HG03442 (cell line): ENCODE data around the gene GNG13.
A peak's percentile ranks its signal among the peaks of the same experiment; 100 is the strongest.

Experiments
- ATAC-seq: cut with Tn5 transposase; IDR thresholded peaks from one replicate; pipeline ENCODE4 v1.9.1; 2021; ENCODE audit warnings: mild to moderate bottlenecking, moderate library complexity; ENCODE audit not compliant: unreplicated experiment

Gene GNG13

DNA sequence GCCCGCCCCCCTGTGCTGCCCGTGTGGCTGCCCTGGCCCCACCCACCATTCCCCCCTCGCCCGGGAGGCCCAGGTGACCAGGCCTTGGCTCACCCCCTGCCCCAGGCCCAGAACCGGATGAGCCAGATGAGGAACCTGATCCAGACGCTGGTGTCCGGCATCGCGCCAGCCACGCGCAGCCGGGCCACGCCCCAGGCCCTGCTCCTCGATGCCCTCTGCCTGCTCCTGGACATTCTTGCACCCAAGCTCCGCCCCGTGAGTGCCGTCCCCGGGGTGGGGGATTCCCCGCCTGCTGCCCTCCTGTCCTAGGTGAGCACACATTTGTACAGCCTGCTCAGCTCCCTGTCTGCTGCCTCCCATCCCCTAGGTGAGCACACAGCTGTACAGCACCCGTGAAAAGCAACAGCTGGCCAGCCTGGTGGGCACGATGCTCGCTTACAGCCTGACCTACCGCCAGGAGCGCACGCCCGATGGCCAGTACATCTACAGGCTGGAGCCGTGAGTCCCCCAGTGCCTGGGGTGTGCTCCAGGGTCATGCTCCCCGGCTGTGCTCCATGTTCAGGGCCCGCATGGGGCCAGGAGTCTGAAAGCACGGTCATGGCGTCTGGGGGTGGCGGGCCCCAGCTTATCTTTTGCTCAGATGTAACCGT lies 4.8 kb downstream of the GNG13 start:
- ATAC-seq: no peak

- no peak for ATAC-seq
Measured at GRCh38 chr16:794853-795466, 5.6 kb downstream of the GNG13 start.

DNA sequence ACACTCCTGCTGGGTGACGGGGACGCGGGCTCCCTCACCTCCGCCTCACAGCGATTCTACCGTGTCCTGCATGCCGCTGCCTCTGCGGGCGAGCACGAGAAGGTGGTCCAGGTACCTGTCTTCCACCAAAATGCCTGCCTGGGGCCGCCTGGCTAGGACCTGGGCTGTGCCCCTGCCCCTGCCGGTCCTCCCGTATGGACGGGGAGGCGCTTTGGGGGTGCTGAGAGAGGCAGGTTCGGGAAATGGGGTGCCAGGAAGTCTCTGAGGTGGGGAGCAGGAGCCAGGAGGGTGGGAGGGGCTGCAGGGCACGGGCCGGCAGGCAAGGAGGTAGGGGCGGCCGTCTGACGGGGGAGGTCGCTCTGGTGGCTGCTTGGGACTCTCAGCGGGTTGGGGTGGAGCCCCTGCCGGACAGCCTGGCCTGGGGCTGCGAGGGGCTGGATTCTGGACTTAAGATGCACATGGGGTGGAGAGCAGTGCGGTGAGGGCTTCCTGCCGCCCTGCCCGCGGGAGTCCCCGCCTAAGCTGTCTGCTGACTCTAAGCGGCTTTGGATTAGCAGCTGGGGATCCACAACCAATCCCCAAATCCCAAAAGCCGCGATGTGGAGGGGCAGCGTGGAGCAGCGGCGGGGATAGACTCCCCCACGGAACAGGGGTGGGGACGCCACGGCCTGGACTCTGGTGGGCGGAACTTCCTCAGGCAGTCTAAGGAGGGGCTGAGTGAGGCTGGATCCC lies 6.3 kb downstream of the GNG13 start:
- ATAC-seq: no peak

DNA sequence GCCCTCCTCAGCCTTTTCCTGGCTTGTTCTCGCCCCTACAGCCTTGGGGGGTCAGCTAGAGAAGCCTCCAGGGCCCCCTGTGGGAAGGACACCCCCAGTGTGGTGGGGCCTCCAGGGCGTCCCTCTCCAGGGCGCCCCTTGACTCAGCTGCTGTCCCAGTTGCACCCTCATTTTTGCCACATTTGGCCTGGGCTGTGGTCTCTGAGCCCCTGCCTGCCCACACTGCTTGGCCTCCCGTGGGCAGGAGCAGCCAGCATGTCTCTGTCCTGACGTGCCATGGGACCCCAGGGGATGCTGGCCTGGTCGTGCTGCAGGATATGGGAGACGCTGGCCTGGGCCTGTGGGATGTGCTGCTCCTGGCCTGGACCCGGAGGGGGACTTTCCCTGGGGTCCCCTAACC lies 7.1 kb downstream of the GNG13 start:
- ATAC-seq: no peak

GRCh38 chr16:792221-792995 lies 8.1 kb downstream of the GNG13 start:
- ATAC-seq: no peak

DNA sequence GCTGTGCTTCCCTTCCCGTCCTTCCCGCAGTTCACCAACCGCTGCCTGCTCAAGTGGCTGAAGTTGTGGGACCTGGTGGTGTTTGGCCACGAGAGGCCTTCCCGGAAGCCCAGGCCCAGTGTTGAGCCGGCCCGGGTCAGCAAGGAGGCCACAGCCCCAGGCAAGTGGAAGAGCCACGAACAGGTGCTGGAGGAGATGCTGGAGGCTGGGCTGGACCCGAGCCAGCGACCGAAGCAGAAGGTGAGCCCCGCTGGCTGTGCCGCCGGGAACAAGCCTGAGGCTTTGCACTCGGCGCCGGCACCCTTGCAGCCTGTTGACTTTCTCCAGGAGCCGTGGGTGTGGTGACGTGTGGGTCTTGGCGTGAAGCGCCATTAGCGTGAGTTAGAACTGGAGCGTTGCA lies 9.4 kb downstream of the GNG13 start:
- ATAC-seq: no peak

- no peak for ATAC-seq
Measured at GRCh38 chr16:790086-790485, 10.4 kb downstream of the GNG13 start.

DNA sequence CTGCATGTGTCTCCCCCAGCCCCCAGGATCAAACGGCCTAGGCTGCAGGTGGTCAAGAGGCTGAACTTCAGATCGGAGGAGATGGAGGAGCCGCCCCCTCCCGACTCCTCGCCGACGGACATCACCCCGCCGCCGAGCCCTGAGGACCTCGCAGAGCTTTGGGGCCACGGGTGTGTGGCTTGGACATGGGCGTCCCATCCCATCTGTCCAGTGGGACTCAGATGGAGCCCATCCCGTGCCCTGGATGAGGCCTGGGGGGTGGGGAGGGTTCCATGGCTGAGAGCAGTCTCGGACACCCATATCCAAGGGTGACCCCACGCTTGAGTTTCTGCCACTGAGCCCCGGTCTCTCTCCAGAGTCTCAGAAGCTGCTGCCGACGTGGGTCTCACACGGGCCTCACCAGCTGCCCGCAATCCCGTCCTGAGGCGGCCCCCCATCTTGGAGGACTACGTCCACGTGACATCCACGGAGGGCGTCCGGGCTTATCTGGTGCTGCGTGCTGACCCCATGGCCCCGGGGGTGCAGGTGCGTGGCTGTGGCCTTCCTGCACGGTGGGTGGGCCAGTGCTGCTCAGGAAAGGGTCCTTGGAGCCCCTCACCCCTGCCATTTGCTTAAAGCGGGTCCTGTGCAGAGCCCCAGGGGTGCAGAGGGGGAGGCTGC lies 11.2 kb downstream of the GNG13 start:
- ATAC-seq: no peak

GRCh38 chr16:788399-789126 lies 12.0 kb downstream of the GNG13 start, which contains the start of gene CHTF18:
Gene CHTF18, plus strand, starts transcription at chr16:788620. Its CDS starts 65 bp downstream, at chr16:788685.
- ATAC-seq: peak; percentile 68

DNA sequence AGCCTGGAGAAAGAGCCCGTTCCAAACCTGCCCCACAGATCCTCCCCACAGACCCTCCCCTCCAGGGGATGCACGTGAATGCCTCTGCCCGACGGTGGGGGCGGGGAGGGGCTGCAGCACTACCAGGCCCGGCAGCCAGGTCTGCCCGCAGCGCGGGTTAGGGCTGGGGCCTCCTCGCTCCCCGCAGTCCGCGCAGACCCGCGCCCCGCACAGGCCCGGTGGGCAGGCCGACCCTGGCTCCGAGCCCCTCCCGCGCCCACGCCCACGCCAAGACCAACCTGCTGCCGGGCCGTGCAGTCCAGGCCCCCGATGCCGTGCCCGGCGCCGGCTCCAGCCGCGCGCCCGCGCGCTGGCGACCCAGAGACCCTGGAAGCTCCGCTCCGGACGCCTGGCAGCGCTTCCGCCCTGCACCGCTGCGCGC lies 12.5 kb downstream of the GNG13 start, which contains the start of gene RPUSD1:
TSS of gene RPUSD1 (minus strand) at position 404 of the 421 bp plus-strand sequence. CDS start 644 bp downstream, outside the sequence.
- peak; percentile 22 for ATAC-seq

DNA sequence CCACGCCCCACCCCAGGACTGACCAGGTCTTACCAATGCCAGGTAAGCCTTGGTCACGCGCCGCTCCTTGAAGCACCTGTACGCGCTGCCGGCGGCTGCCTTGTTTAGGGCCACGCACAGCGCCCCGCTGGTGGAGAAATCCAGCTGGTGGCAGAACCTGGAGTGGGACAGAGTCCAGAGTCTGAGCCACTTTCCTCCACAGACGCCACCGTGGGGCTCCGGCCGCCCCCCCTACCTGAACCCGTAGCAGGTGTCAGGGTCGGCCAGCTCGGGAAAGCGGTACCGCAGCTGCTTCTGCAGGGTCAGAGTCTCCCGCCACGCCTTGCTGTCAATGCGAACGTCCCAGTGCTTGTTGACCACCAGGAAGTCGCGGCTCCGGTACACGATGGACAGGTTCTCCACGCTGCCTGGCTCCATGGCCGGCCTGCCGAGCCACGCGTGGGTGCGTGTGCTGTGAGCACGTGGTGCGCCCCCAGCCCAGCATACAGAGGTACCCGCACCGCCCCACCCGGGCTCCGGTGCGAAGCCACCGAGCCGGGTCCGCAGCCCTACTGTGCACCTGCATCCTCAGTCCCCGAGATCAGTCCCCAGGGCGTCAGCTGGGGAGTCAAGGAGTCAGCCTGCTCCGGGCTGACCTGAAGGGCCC lies 13.1 kb downstream of the GNG13 start:
- ATAC-seq: no peak

- no peak for ATAC-seq
Measured at GRCh38 chr16:785563-786535, 14.7 kb downstream of the GNG13 start.

DNA sequence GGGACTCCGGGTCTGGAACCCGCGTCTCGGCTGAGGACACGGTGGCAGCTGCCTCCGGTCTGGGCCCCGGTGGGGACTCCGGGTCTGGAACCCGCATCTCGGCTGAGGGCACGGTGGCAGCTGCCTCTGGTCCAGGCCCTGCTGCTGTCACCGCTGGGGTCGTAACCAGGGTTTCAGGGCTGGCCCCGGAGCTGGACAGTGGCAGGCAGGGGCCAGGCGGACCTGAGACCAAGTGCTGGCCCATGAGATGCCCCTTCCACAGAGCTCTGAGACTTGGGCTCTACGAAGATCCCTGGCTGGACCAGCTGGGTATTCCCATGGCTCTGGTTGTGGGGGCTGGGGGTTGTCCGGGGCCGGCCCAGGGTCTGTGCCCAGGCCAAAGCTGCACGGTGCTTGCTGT lies 16.1 kb downstream of the GNG13 start:
- ATAC-seq: no peak

DNA sequence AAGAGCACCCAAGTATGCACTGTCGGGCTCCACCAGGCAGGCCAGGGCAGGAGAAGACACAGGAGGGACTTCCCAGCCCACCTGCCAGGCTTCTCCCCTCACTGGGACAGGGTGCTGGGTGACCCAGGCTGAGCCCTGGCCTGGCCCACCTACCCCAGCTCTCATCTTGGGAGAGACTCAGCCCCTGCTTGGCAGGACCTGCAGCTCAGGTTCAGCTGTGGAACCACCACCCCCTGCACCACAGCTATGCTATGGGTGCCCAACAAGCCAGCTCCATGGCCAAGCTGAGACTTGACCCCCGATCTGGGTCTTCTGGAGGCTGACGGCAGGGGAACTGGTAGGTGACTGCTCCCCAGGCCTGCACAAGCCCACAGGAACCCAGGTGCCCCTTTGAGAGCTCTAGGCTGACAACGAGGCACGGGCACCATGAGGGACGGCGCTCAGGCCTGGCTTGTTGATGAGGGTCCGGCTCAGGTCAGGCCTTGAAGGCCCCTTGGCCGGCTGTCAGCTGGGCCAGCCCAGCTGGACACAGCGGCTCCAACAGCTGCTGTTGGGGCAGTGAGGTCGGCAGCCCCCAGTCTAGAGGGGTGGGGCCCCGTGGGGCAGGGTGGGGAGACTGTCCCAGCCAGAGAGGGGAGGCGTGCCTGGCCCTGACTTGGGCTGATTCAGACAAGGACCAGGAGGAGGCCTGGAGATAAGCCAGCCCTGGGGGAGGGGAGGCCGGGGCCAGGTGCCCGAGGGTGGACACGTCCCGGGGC lies 17.0 kb downstream of the GNG13 start:
- ATAC-seq: no peak

DNA sequence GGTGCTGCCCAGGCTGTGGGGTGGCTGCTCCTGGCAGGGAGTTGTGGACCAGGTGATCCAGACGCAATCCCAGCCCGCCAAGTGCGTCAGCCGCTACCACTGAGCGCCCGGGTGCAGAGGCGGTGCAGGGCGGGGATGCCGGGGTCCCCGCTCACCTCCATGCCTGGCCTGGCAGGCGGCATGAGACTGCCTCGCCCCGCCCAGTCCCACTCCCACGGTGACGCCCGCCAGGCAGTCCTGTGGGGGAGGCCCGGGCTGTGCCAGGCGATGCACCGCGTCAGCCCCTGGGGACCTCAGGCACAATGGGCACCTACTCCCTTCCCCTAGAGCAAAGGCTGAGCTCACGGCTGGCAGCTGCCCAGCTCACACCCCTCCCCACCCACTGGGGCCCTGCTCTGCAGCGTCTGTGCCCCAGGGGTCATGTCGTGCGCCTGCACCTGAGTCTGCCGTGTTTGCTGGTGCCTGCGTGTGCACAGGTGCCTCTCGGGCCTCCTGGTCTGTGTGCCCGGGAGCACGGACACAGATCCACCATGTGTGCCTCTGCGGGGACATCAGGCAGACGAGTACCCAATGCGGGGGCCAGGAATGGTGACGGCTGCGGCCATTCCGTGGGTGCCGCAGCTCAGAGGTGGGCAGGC lies 17.6 kb downstream of the GNG13 start:
- ATAC-seq: no peak

DNA sequence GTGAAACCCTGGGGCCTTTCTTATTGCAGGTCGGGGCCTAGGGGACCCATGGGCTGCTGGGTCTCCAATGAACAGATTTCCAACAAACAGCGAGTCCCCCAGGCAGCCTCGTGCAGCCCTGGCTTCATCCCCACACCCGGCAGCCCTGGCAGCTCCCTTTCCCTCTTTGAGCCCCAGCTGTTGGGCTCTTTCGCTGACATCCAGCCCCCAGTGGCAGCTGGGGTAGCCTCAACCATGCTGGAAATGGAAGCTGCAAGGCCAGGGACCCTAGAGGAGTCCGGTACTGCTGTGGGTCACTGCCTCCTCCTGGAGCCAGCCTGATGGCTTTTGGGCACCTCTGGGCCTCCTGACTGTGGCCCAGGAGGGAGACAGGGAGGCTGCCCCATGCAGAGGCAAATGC lies 18.3 kb downstream of the GNG13 start:
- no peak for ATAC-seq

DNA sequence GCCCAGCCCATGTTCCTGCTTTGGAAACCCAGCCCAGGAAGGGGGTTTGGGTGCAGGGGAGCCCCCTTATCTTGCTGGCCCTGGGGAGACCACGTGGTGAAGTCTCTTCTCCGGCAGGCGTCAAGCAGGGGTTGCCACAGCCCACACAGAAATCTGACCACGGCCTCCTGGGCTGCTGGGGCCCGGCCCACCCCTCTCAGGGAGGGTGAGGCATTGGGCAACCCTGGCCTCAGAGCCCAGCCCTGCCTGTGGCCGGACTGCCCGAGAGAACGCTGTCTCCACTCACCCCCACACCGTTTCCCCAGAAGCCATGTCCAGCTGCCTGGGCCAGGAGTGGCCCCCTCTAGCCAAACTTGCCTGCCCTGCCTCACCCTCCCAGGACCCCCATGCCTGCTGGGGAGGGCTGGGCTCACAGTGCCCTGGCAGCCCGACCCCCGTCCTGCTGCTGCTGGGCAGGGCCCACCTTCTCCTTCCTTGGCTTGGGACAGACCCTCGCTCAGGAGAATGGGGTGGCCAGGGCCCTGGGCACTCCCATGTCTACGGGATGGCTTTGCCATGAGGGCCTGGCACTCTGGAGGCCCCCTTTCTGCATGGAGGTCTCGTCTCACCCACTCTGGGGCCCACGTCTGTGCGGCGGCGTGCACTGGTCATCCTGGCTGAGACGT lies 19.1 kb downstream of the GNG13 start:
- no peak for ATAC-seq
